Stimulated activated naive CD8-positive, alpha-beta T cell treated with anti-CD3 and anti-CD28 coated beads, Interleukin-15, amount 100 ng/mL, for 72 hours (primary cell): ENCODE results near the gene ARPC5L.

Experiments
- ATAC-seq: fragments of 150-1000 bp; cut with Tn5 transposase; 2 replicates; pipeline ENCODE4 v1.10.0; 2021; ENCODE audit warnings: mild to moderate bottlenecking, moderate library complexity
- DNase-seq, 2 donors: peaks; one replicate each; pipeline ENCODE4 v3.0.0; 2021 to 2022
- H3K27ac Mint-ChIP-seq, 2 donors: one replicate each; pipeline ENCODE4 v1.8.0; 2022; ENCODE audit warnings: mild to moderate bottlenecking in 2 of 2, mixed read lengths in 2 of 2, moderate library complexity in 2 of 2
- H3K27me3 Mint-ChIP-seq: one replicate; pipeline ENCODE4 v1.8.0; 2022; ENCODE audit warnings: mixed read lengths
- H3K4me1 Mint-ChIP-seq: one replicate; pipeline ENCODE4 v1.8.0; 2022; ENCODE audit warnings: mild to moderate bottlenecking, mixed read lengths
- H3K4me3 Mint-ChIP-seq, 2 donors: one replicate each; pipeline ENCODE4 v1.8.0; 2022; ENCODE audit warnings: mild to moderate bottlenecking in 2 of 2, mixed read lengths in 2 of 2, moderate library complexity in 1 of 2
- H3K9me3 Mint-ChIP-seq, 2 donors: one replicate each; pipeline ENCODE4 v1.8.0; 2022; ENCODE audit warnings: mixed read lengths in 2 of 2

The ARPC5L gene

GRCh38 chr9:124861342-124862229 lies at the start of gene ARPC5L, which contains the start of gene RPL35:
Gene ARPC5L, plus strand, starts transcription at chr9:124862130. Its CDS starts 7,161 bp downstream, at chr9:124869291.
Gene RPL35, minus strand, starts transcription at chr9:124861957. Its CDS starts 45 bp downstream, at chr9:124861912.
- Mint-ChIP-seq H3K4me1 (peaks cover 48% of the 10 kb centered on the region), H3K9me3 (no peaks in the 10 kb centered on the region), H3K27ac (peak within 1 kb of the TSS; percentile 97 to 99), H3K4me3 (peak within 1 kb of the TSS; percentile 83 to 94), H3K27me3 (no peaks in the 10 kb centered on the region)
- DNase-seq, result peak; percentile 95 to 96
- peak; percentile 97 for ATAC-seq

- Mint-ChIP-seq H3K4me1 (peaks cover 6% of the 10 kb centered on the region), H3K9me3 (no peaks in the 10 kb centered on the region), H3K27me3 (peaks cover 10% of the 10 kb centered on the region), H3K27ac (peak overlapping the region in 1 of 2 donors; percentile 23), H3K4me3 (no peak overlapping the region)
- no peak for DNase-seq
- ATAC-seq, result peak; percentile 40
These were observed 49.5 kb upstream of the ARPC5L start for GRCh38 chr9:124812441-124812876.

GRCh38 chr9:124813041-124813440 lies 48.9 kb upstream of the ARPC5L start:
- DNase-seq (no peak), ATAC-seq (no peak)
- Mint-ChIP-seq H3K4me3 (no peak overlapping the region), H3K4me1 (peaks cover 9% of the 10 kb centered on the region), H3K9me3 (no peaks in the 10 kb centered on the region), H3K27me3 (peaks cover 14% of the 10 kb centered on the region), H3K27ac (peak overlapping the region in 1 of 2 donors; percentile 74)

- Mint-ChIP-seq H3K9me3 (no peaks in the 10 kb centered on the region), H3K27ac (no peak overlapping the region), H3K27me3 (peaks cover 20% of the 10 kb centered on the region), H3K4me3 (no peak overlapping the region), H3K4me1 (peaks cover 15% of the 10 kb centered on the region)
- ATAC-seq (no peak), DNase-seq (no peak)
These were observed 48.3 kb upstream of the ARPC5L start for GRCh38 chr9:124813501-124814163.

- ATAC-seq (no peak), DNase-seq (no peak)
- H3K4me1 Mint-ChIP-seq, result peaks cover 19% of the 10 kb centered on the region
- H3K9me3 Mint-ChIP-seq, result no peaks in the 10 kb centered on the region
- no peak overlapping the region for H3K27ac Mint-ChIP-seq
- H3K4me3 Mint-ChIP-seq, result no peak overlapping the region
- H3K27me3 Mint-ChIP-seq, result peaks cover 24% of the 10 kb centered on the region
These were observed 47.8 kb upstream of the ARPC5L start for GRCh38 chr9:124814164-124814535.

- Mint-ChIP-seq H3K27me3 (peaks cover 33% of the 10 kb centered on the region), H3K4me1 (peaks cover 19% of the 10 kb centered on the region), H3K9me3 (no peaks in the 10 kb centered on the region), H3K4me3 (no peak overlapping the region), H3K27ac (no peak overlapping the region)
- DNase-seq (no peak), ATAC-seq (no peak)
These were observed 46.3 kb upstream of the ARPC5L start for GRCh38 chr9:124815601-124816000.

- DNase-seq (peak; percentile 26 to 37), ATAC-seq (peak; percentile 94)
- Mint-ChIP-seq H3K9me3 (no peaks in the 10 kb centered on the region), H3K4me3 (peak overlapping the region in 1 of 2 donors; percentile 43), H3K4me1 (peaks cover 13% of the 10 kb centered on the region), H3K27ac (peak overlapping the region in 1 of 2 donors; percentile 27), H3K27me3 (peaks cover 44% of the 10 kb centered on the region)
These were observed 43.3 kb upstream of the ARPC5L start for GRCh38 chr9:124818431-124819281.

GRCh38 chr9:124820698-124821623 lies 41.0 kb upstream of the ARPC5L start:
- no peak for ATAC-seq
- no peak for DNase-seq
- Mint-ChIP-seq H3K27ac (no peak overlapping the region), H3K4me3 (no peak overlapping the region), H3K27me3 (peaks cover 44% of the 10 kb centered on the region), H3K4me1 (peaks cover 13% of the 10 kb centered on the region), H3K9me3 (no peaks in the 10 kb centered on the region)

- no peak overlapping the region for H3K27ac Mint-ChIP-seq
- H3K4me1 Mint-ChIP-seq, result no peaks in the 10 kb centered on the region
- H3K4me3 Mint-ChIP-seq, result no peak overlapping the region
- no peak for DNase-seq
- H3K27me3 Mint-ChIP-seq, result peaks cover 12% of the 10 kb centered on the region
- ATAC-seq, result no peak
- H3K9me3 Mint-ChIP-seq, result peaks cover 0 to 5% of the 10 kb centered on the region in 2 donors
These were observed 33.2 kb upstream of the ARPC5L start for GRCh38 chr9:124828489-124829333.

- Mint-ChIP-seq H3K9me3 (peaks cover 0 to 5% of the 10 kb centered on the region in 2 donors), H3K4me1 (no peaks in the 10 kb centered on the region), H3K27me3 (peaks cover 15% of the 10 kb centered on the region), H3K27ac (no peak overlapping the region), H3K4me3 (no peak overlapping the region)
- no peak for ATAC-seq
- DNase-seq, result no peak
These were observed 32.6 kb upstream of the ARPC5L start for GRCh38 chr9:124829334-124829669.

- Mint-ChIP-seq H3K27ac (peak overlapping the region in 1 of 2 donors; percentile 12), H3K9me3 (peaks cover 0 to 5% of the 10 kb centered on the region in 2 donors), H3K4me3 (no peak overlapping the region), H3K4me1 (no peaks in the 10 kb centered on the region), H3K27me3 (peaks cover 20% of the 10 kb centered on the region)
- no peak for ATAC-seq
- no peak for DNase-seq
These were observed 31.3 kb upstream of the ARPC5L start for GRCh38 chr9:124830593-124830992.

- DNase-seq (no peak), ATAC-seq (no peak)
- H3K4me1 Mint-ChIP-seq, result no peaks in the 10 kb centered on the region
- H3K4me3 Mint-ChIP-seq, result no peak overlapping the region
- H3K9me3 Mint-ChIP-seq, result no peaks in the 10 kb centered on the region
- H3K27me3 Mint-ChIP-seq, result peaks cover 21% of the 10 kb centered on the region
- H3K27ac Mint-ChIP-seq, result no peak overlapping the region
These were observed 30.1 kb upstream of the ARPC5L start for GRCh38 chr9:124831642-124832364.

- ATAC-seq (no peak), DNase-seq (no peak)
- Mint-ChIP-seq H3K27me3 (peaks cover 47% of the 10 kb centered on the region), H3K27ac (peak overlapping the region in 1 of 2 donors; percentile 10), H3K9me3 (no peaks in the 10 kb centered on the region), H3K4me3 (no peak overlapping the region), H3K4me1 (no peaks in the 10 kb centered on the region)
These were observed 27.3 kb upstream of the ARPC5L start for GRCh38 chr9:124834591-124834990.
